Measurements from ENCODE around the gene TGFBR3. TPM values are rescaled to one million over a fixed set of nuclear protein-coding genes. Genes with fewer than 3 reads are reported as not detected.

The TGFBR3 gene
- total and polyA plus RNA-seq, 12 donors, result 6.6 to 36.7 (median 24.3) TPM

- Histone ChIP-seq H3K4me3 (no peak overlapping the region), H3K4me1 (peaks cover 0 to 14% (median 0%) of the 10 kb centered on the region in 9 donors), H3K27me3 (no peaks in the 10 kb centered on the region), H3K27ac (no peak overlapping the region), H3K9me3 (no peaks in the 10 kb centered on the region), H3K36me3 (peaks cover 0 to 4% (median 0%) of the 10 kb centered on the region in 9 donors)
- ATAC-seq, result no peak
- TF ChIP-seq CTCF (IDR thresholded peaks at IDR 0.05), result no peak
- no peak for DNase-seq
- intact Hi-C loops (cut with DNase I), result no loop called here
- 96 to 97% methylated on average over 4 of the region's 4 CpGs for WGBS, 2 donors
Observed at GRCh38 chr1:91770667-91771268, 115.2 kb downstream of the TGFBR3 start.

GRCh38 chr1:91769742-91770141 is 116.2 kb downstream of the TGFBR3 start:
- no peak overlapping the region for H3K4me3 ChIP-seq
- H3K36me3 ChIP-seq, result peaks cover 0 to 4% (median 0%) of the 10 kb centered on the region in 9 donors
- peak overlapping the region in 4 of 10 donors; percentile 2 to 43 (median 24) for H3K27ac ChIP-seq
- H3K9me3 ChIP-seq, result no peaks in the 10 kb centered on the region
- intact Hi-C loops (cut with DNase I), result no loop called here
- peaks cover 0 to 12% (median 0%) of the 10 kb centered on the region in 9 donors for H3K4me1 ChIP-seq
- 66 to 74% methylated on average over 5 of the region's 5 CpGs for WGBS, 2 donors
- no peak for DNase-seq
- TF ChIP-seq CTCF (IDR thresholded peaks at IDR 0.05), result no peak
- H3K27me3 ChIP-seq, result no peaks in the 10 kb centered on the region
- peak in 7 of 8 donors; percentile 30 to 79 (median 50) for ATAC-seq

GRCh38 chr1:91768786-91769725 is 116.9 kb downstream of the TGFBR3 start:
- WGBS, 2 donors, result 75 to 82% methylated on average over 9 of the region's 9 CpGs
- Histone ChIP-seq H3K4me1 (peaks cover 0 to 13% (median 2%) of the 10 kb centered on the region in 9 donors), H3K9me3 (no peaks in the 10 kb centered on the region), H3K4me3 (no peak overlapping the region), H3K27ac (peak overlapping the region in 5 of 10 donors; percentile 2 to 43 (median 13)), H3K27me3 (no peaks in the 10 kb centered on the region), H3K36me3 (peaks cover 0 to 4% (median 0%) of the 10 kb centered on the region in 9 donors)
- peak in 3 of 8 donors; percentile 13 to 29 (median 22) for ATAC-seq
- intact Hi-C loops (cut with DNase I), result no loop called here
- no peak for DNase-seq
- TF ChIP-seq CTCF (IDR thresholded peaks at IDR 0.05), result no peak

GRCh38 chr1:91768120-91768519 is 117.8 kb downstream of the TGFBR3 start:
- Histone ChIP-seq H3K27me3 (no peaks in the 10 kb centered on the region), H3K9me3 (no peaks in the 10 kb centered on the region), H3K4me1 (peaks cover 0 to 22% (median 12%) of the 10 kb centered on the region in 9 donors), H3K36me3 (peaks cover 0 to 4% (median 0%) of the 10 kb centered on the region in 9 donors), H3K27ac (no peak overlapping the region), H3K4me3 (no peak overlapping the region)
- no peak for TF ChIP-seq CTCF (IDR thresholded peaks at IDR 0.05)
- 98% methylated on average over 4 of the region's 4 CpGs for WGBS, 2 donors
- intact Hi-C loops (cut with DNase I), result no loop called here
- ATAC-seq (no peak), DNase-seq (no peak)
